SJSA1 (cell line): ENCODE data around the gene RNF220. TPM values are rescaled to one million over a fixed set of nuclear protein-coding genes. Genes with fewer than 3 reads are reported as not detected.

ENCODE experiments used
- DNase-seq, 2 experiments: peaks; one replicate each; pipeline ENCODE4 v3.0.0-alpha.2; 2015 to 2020; ENCODE audit warnings: low spot score in 2 of 2, low read depth in 1 of 2
- H3K27ac ChIP-seq: fragments of 250-450 bp; sonication (Bioruptor Pico); 2 replicates; pipeline ENCODE4 v1.5.1; 2020; ENCODE audit warnings: mild to moderate bottlenecking, moderate library complexity
- H3K27me3 ChIP-seq: fragments of 250-450 bp; sonication (Bioruptor Pico); replicated peaks from 2 replicates; pipeline ENCODE4 v1.5.1; 2020; ENCODE audit warnings: mild to moderate bottlenecking, moderate library complexity
- H3K36me3 ChIP-seq: fragments of 250-450 bp; sonication (Bioruptor Pico); 2 replicates; pipeline ENCODE4 v1.5.1; 2020; ENCODE audit warnings: mild to moderate bottlenecking
- H3K4me1 ChIP-seq: fragments of 250-450 bp; sonication (Bioruptor Pico); replicated peaks from 2 replicates; pipeline ENCODE4 v1.6.1; 2021; ENCODE audit warnings: mild to moderate bottlenecking
- H3K4me3 ChIP-seq: fragments of 250-450 bp; sonication (Bioruptor Pico); 2 replicates; pipeline ENCODE4 v1.5.1; 2020; ENCODE audit warnings: mild to moderate bottlenecking
- H3K9me3 ChIP-seq: fragments of 250-450 bp; sonication (Bioruptor Pico); replicated peaks from 2 replicates; pipeline ENCODE4 v1.5.1; 2020; ENCODE audit warnings: mild to moderate bottlenecking
- total RNA-seq: library from RNA; depleted of rRNA; stranded (reverse); fragments of >200 nt; shearing (Covaris generic); gene quantifications from 2 replicates; pipeline ENCODE4 v1.2.3, GENCODE V29; 2014

RNF220 gene
- total RNA-seq, 1 experiment from 2014 or later: 70.5 TPM

DNA sequence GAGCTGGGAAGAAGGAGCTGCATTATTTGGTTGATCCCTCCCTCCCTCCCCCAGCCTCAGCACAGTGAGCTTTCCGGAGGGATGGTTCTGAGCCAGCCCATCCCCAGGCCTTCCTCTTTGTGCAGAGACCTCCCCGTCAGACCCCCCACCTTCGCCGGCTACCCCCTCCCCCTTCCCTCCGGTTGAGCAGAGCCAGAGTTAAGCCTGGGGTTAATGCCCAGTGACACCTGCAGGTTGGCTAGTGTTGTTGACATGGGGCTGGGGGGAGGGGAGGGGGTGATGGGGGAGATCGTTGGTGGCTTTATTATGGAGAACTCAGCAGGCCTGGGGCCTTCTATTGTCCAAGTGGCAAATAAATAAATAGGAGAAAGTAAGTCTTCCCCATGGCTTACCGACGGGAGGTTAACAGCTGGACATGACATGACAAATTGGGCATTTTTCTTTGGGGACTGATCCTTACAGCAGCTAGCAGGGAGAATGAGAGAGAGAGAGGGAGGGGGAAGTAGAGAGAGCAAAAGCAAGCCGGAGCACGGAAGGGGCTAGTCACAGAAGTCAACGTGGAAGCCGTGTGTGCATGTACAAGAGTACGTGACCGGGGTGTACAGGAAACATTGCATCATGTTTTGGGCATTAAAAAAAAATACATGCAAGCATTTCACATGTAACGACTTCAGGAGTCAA lies 138.1 kb downstream of the RNF220 start:
- no peak for DNase-seq
- H3K27ac ChIP-seq: no peak overlapping the region
- H3K27me3 ChIP-seq: peaks cover 20% of the 10 kb centered on the region
- no peaks in the 10 kb centered on the region for H3K36me3 ChIP-seq
- no peaks in the 10 kb centered on the region for H3K4me1 ChIP-seq
- no peaks in the 10 kb centered on the region for H3K9me3 ChIP-seq
- H3K4me3 ChIP-seq: no peak overlapping the region

GRCh38 chr1:44543786-44544185 lies 138.7 kb downstream of the RNF220 start:
- DNase-seq: no peak
- Histone ChIP-seq H3K36me3 (no peaks in the 10 kb centered on the region), H3K27me3 (peaks cover 20% of the 10 kb centered on the region), H3K9me3 (no peaks in the 10 kb centered on the region), H3K4me3 (no peak overlapping the region), H3K27ac (no peak overlapping the region), H3K4me1 (no peaks in the 10 kb centered on the region)

GRCh38 chr1:44544960-44545359 lies 139.9 kb downstream of the RNF220 start:
- Histone ChIP-seq H3K36me3 (no peaks in the 10 kb centered on the region), H3K9me3 (no peaks in the 10 kb centered on the region), H3K4me1 (no peaks in the 10 kb centered on the region), H3K27me3 (peaks cover 20% of the 10 kb centered on the region), H3K27ac (no peak overlapping the region), H3K4me3 (no peak overlapping the region)
- no peak for DNase-seq

GRCh38 chr1:44545961-44546360 lies 140.9 kb downstream of the RNF220 start:
- no peak overlapping the region for H3K27ac ChIP-seq
- no peak for DNase-seq
- H3K9me3 ChIP-seq: no peaks in the 10 kb centered on the region
- no peak overlapping the region for H3K4me3 ChIP-seq
- no peaks in the 10 kb centered on the region for H3K4me1 ChIP-seq
- H3K36me3 ChIP-seq: no peaks in the 10 kb centered on the region
- H3K27me3 ChIP-seq: peaks cover 12% of the 10 kb centered on the region

DNA sequence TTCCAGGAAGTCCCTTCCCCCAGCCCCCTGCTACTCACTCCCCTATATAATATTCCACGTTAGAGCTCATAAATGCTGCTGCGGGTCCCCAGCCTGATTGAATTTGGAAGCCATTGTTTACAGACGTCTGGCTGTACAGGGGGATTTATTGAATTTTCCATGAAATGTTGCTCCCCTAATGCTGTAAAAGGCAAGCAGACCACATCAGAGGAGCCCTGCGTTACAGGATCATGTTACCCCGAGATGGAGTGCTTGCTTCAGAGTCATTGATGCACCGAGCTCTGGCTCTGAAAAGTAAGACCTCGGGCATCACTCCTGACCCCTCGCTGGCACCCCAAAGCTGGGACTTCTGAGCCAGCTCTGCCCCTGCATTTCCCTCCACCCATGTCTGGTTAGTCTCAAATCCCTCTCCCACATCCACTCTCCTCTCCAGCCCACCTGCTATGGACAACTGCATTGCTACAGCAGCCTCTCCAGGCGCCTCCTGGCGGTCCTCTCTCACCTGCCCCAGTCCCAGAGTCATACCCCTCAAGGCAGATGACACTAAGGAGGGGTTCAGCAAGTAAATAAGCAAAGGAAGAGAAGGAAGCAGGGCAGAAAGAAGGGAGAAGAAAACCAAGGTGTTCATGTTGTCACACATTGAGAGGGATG lies 141.5 kb downstream of the RNF220 start:
- Histone ChIP-seq H3K4me3 (no peak overlapping the region), H3K27ac (no peak overlapping the region), H3K4me1 (no peaks in the 10 kb centered on the region), H3K36me3 (no peaks in the 10 kb centered on the region), H3K27me3 (peaks cover 10% of the 10 kb centered on the region), H3K9me3 (no peaks in the 10 kb centered on the region)
- DNase-seq: no peak

DNA sequence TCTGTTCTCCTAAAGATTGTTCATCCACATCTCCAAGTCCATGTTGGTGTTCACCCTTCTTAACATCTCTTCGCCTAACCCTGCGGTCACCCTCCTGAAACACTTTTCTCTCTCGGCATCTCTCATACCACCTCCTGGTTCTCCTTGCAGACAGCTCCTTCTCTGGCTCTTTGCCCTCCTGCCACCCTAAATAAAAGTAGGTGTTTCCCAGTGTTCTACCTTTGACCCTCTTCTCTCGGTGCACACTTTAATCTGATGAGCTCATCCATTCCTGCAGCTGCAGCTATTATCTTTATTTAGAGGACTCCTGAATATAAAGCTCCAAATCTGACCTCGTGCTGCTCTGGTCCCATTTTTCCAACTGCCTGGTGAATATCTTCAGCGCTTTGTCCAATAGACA lies 142.3 kb downstream of the RNF220 start:
- Histone ChIP-seq H3K36me3 (no peaks in the 10 kb centered on the region), H3K9me3 (no peaks in the 10 kb centered on the region), H3K4me3 (no peak overlapping the region), H3K27me3 (peaks cover 10% of the 10 kb centered on the region), H3K4me1 (no peaks in the 10 kb centered on the region), H3K27ac (no peak overlapping the region)
- no peak for DNase-seq

GRCh38 chr1:44547837-44548236 lies 142.8 kb downstream of the RNF220 start:
- H3K4me1 ChIP-seq: no peaks in the 10 kb centered on the region

DNA sequence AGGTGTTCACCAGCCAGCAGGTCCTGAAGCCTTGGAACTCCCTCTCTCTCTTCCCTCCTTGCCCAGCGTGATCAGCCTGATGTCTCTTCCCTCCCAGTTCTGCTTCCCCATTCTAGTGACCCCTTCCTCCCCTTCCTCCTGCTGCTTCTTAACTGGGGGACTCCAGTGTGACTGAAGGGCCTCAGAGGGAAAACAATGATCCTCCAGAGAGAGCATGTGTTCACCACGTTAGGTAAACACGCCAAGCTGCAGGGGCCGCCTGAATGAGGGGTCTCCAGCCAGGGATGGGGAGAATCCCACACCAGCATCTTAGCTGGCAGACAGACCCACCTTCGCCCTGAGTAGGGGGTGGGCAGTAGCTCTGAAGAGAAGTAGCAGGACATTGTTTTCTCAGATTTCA lies 144.5 kb downstream of the RNF220 start:
- Histone ChIP-seq H3K4me3 (no peak overlapping the region), H3K36me3 (no peaks in the 10 kb centered on the region), H3K9me3 (no peaks in the 10 kb centered on the region), H3K27ac (no peak overlapping the region), H3K4me1 (0 out of 2 replicates have a peak, but pooled peaks cover 4% of the 10 kb centered on the region), H3K27me3 (no peaks in the 10 kb centered on the region; the same call in none of the 2 replicates)
- DNase-seq: no peak

More at GRCh38 chr1:44547837-44548236, 142.8 kb downstream of the RNF220 start:
- H3K27ac ChIP-seq: no peak overlapping the region
- H3K9me3 ChIP-seq: no peaks in the 10 kb centered on the region
- H3K27me3 ChIP-seq: peaks cover 10% of the 10 kb centered on the region
- no peak for DNase-seq
- H3K36me3 ChIP-seq: no peaks in the 10 kb centered on the region
- no peak overlapping the region for H3K4me3 ChIP-seq

GRCh38 chr1:44553127-44553758 lies 148.2 kb downstream of the RNF220 start:
- no peaks in the 10 kb centered on the region for H3K36me3 ChIP-seq
- H3K4me3 ChIP-seq: no peak overlapping the region
- H3K4me1 ChIP-seq: 0 out of 2 replicates have a peak, but pooled peaks cover 4% of the 10 kb centered on the region
- no peak for DNase-seq
- H3K27ac ChIP-seq: no peak overlapping the region
- H3K9me3 ChIP-seq: no peaks in the 10 kb centered on the region
- no peaks in the 10 kb centered on the region for H3K27me3 ChIP-seq

DNA sequence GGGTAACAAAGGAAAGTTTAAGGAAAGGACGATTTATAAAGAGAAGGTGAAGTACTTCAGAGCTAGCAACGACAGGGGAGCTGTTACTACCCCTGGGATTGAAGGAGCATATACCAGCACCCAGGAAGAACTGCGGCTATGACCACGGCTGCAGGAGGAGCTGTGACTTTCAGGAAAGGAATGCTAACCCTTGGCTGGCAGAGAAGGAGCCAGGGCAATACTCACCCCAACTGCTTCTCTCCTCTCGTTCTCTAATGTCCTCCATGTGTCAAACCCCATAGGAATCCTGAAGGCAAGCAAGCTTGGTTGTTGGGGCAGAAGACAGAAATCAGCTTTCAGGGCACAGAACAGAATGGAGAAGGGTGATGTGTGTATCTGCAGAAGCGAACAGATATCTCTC lies 148.7 kb downstream of the RNF220 start:
- Histone ChIP-seq H3K36me3 (no peaks in the 10 kb centered on the region), H3K4me1 (0 out of 2 replicates have a peak, but pooled peaks cover 4% of the 10 kb centered on the region), H3K27me3 (no peaks in the 10 kb centered on the region), H3K9me3 (no peaks in the 10 kb centered on the region), H3K4me3 (no peak overlapping the region), H3K27ac (no peak overlapping the region)
- DNase-seq: peak; percentile 28 to 61

GRCh38 chr1:44554706-44555105 lies 149.7 kb downstream of the RNF220 start:
- no peak for DNase-seq
- Histone ChIP-seq H3K27ac (no peak overlapping the region), H3K36me3 (no peaks in the 10 kb centered on the region), H3K4me3 (no peak overlapping the region), H3K4me1 (0 out of 2 replicates have a peak, but pooled peaks cover 4% of the 10 kb centered on the region), H3K27me3 (no peaks in the 10 kb centered on the region), H3K9me3 (no peaks in the 10 kb centered on the region)

GRCh38 chr1:44557778-44558177 lies 152.7 kb downstream of the RNF220 start:
- no peaks in the 10 kb centered on the region for H3K36me3 ChIP-seq

DNA sequence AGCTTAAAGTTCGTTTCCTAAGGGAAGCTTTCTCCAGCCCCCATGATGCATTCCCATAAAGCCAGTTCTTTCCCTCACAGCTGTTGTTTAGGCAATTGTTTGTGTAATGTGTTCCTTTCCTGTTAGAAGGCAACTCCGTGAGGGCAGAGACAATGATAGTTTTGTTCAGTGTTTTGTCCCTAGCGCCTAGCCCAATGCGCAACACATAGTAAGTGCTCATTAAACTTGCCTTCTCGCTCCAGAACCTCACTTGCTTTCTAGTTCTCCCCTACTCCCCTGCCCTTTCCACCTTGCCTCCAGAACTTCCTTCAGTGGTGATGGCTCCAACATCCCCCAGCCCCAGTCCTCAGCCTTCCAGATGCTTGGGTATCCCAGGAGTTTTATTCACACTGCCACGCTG lies 153.8 kb downstream of the RNF220 start:
- Histone ChIP-seq H3K4me3 (no peak overlapping the region), H3K36me3 (no peaks in the 10 kb centered on the region), H3K27me3 (peaks cover 9% of the 10 kb centered on the region; the same call in 1 of the 2 replicates), H3K4me1 (no peaks in the 10 kb centered on the region), H3K27ac (no peak overlapping the region), H3K9me3 (no peaks in the 10 kb centered on the region)
- no peak for DNase-seq

More at GRCh38 chr1:44557778-44558177, 152.7 kb downstream of the RNF220 start:
- DNase-seq: no peak
- Histone ChIP-seq H3K27ac (no peak overlapping the region), H3K4me3 (no peak overlapping the region), H3K9me3 (no peaks in the 10 kb centered on the region), H3K4me1 (0 out of 2 replicates have a peak, but pooled peaks cover 4% of the 10 kb centered on the region), H3K27me3 (peaks cover 9% of the 10 kb centered on the region; the same call in 1 of the 2 replicates)

DNA sequence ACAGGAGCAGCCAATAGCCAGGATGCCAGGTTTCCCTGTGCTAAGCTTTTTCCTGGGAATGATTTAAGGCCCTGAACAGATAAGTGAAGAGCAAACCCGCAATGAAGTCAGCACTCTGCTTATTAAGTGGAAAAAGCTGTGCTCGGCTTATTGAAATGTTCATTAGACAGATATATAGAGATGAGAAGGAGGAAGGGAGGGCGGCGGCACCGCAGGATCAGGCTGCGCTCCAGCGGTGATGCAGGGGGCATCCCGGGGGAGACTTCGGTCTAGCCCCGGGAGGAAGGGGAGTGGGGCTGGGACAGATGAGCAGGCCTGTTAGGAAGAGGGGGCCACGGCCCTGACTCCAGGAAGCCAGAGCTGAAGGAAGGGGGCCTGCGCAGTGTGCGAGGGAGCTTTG lies 154.3 kb downstream of the RNF220 start:
- Histone ChIP-seq H3K36me3 (no peaks in the 10 kb centered on the region), H3K4me3 (no peak overlapping the region), H3K27me3 (peaks cover 9% of the 10 kb centered on the region; the same call in 1 of the 2 replicates), H3K27ac (no peak overlapping the region), H3K4me1 (no peaks in the 10 kb centered on the region), H3K9me3 (no peaks in the 10 kb centered on the region)
- no peak for DNase-seq
